B cell (primary cell): ENCODE results near the gene KATNAL1.

Experiments used
- CTCF ChIP-seq: fragments of 200-600 bp; IDR thresholded peaks from one replicate; pipeline ENCODE4 v1.8.0; 2022; ENCODE audit warnings: antibody characterized with exemption, mild to moderate bottlenecking
- EZH2 ChIP-seq: IDR thresholded peaks from 2 replicates; pipeline ENCODE4 v1.6.1; 2012; ENCODE audit warnings: borderline replicate concordance, low read depth, mild to moderate bottlenecking, moderate library complexity, low read length; ENCODE audit not compliant: insufficient read depth, poor library complexity, severe bottlenecking

GRCh38 chr13:30156826-30157615 lies 150.3 kb downstream of the KATNAL1 start:
- TF ChIP-seq CTCF (no peak), EZH2 (no peak)
